Fibroblast of lung (primary cell): Measurements from ENCODE around the gene SLC17A3. TPM values are rescaled to one million over a fixed set of nuclear protein-coding genes. Genes with fewer than 3 reads are reported as not detected.
A peak's percentile ranks its signal among the peaks of the same experiment; 100 is the strongest.

Source experiments
- DNase-seq, 2 donors: peaks; one replicate each; pipeline versions ENCODE4 v3.0.0 to v3.0.0-alpha.2; 2010; ENCODE audit warnings: low read depth in 2 of 2
- H2AFZ ChIP-seq: 2 replicates; pipeline ENCODE4 v1.5.1; 2012; ENCODE audit warnings: low read length, control low read depth, inconsistent platforms
- H3K27ac ChIP-seq: 2 replicates; pipeline ENCODE4 v1.5.1; 2011; ENCODE audit warnings: low read length, control low read depth; ENCODE audit not compliant: insufficient read depth
- H3K27me3 ChIP-seq: 2 replicates; pipeline ENCODE4 v1.5.1; 2011; ENCODE audit warnings: mild to moderate bottlenecking, low read length; ENCODE audit not compliant: control insufficient read depth, insufficient read depth
- H3K36me3 ChIP-seq: 2 replicates; pipeline ENCODE4 v1.5.1; 2011; ENCODE audit warnings: low read length; ENCODE audit not compliant: control insufficient read depth, insufficient read depth
- H3K4me1 ChIP-seq: 2 replicates; pipeline ENCODE4 v1.5.1; 2011; ENCODE audit warnings: low read length; ENCODE audit not compliant: control insufficient read depth, insufficient read depth; ENCODE audit errors: extremely low read depth
- H3K4me2 ChIP-seq: 2 replicates; pipeline ENCODE4 v1.5.1; 2011; ENCODE audit warnings: low read length, control low read depth; ENCODE audit not compliant: insufficient read depth; ENCODE audit errors: extremely low read depth
- H3K4me3 ChIP-seq, 4 experiments: fragments of 200-600 bp in 1 of 4; sonication (generic) in 1 of 4; replicated peaks in 1 of 4; 2 replicates each; pipeline ENCODE4 v1.5.1; 2011 to 2016; ENCODE audit warnings: low read length in 4 of 4, low read depth in 3 of 4, mild to moderate bottlenecking in 3 of 4, control low read depth in 2 of 4, inconsistent platforms in 1 of 4, mixed read lengths in 1 of 4; ENCODE audit not compliant: insufficient read depth in 1 of 4; ENCODE audit errors: control extremely low read depth in 1 of 4
- H3K79me2 ChIP-seq: 2 replicates; pipeline ENCODE4 v1.5.1; 2012; ENCODE audit warnings: mild to moderate bottlenecking, low read length, inconsistent platforms; ENCODE audit not compliant: control insufficient read depth, insufficient read depth
- H3K9ac ChIP-seq: 2 replicates; pipeline ENCODE4 v1.5.1; 2011; ENCODE audit warnings: mild to moderate bottlenecking, low read length, control low read depth; ENCODE audit not compliant: insufficient read depth
- H3K9me3 ChIP-seq: 2 replicates; pipeline ENCODE4 v1.5.1; 2012; ENCODE audit warnings: low read depth, low read length; ENCODE audit not compliant: control insufficient read depth, insufficient read depth
- H4K20me1 ChIP-seq: 2 replicates; pipeline ENCODE4 v1.5.1; 2011; ENCODE audit warnings: low read length; ENCODE audit not compliant: control insufficient read depth, insufficient read depth; ENCODE audit errors: extremely low read depth
- EZH2 ChIP-seq: IDR thresholded peaks from 2 replicates; pipeline ENCODE4 v1.5.1; 2012; ENCODE audit warnings: low read length, control low read depth, mild to moderate bottlenecking; ENCODE audit errors: missing control alignments
- polyA minus RNA-seq: library from RNA; depleted of rRNA, polyadenylated mRNA; stranded (reverse); fragments of >200 nt; gene quantifications from 2 replicates; pipeline ENCODE4 v1.2.3, GENCODE V29; 2011; ENCODE audit warnings: low replicate concordance
- polyA plus RNA-seq, 2 donors: library from polyadenylated mRNA; depleted of rRNA in 1 of 2; stranded (reverse) in 1 of 2; unstranded in 1 of 2; fragments of >200 nt; gene quantifications; 2 replicates each; pipeline ENCODE4 v1.2.1, GENCODE V29; 2011 to 2012; ENCODE audit warnings: missing spikeins in 1 of 2
- total RNA-seq: library from RNA; depleted of rRNA; stranded (reverse); fragments of >200 nt; gene quantifications from 2 replicates; pipeline ENCODE4 v1.2.1, GENCODE V29; 2014
- TF ChIP-seq, protein P1 (sequence below), 2 donors: IDR thresholded peaks in 1 of 2; conservative IDR thresholded peaks in 1 of 2; 1 replicate in 1 of 2; 2 replicates in 1 of 2; pipeline ENCODE4 v1.5.1; 2011 to 2012; ENCODE audit warnings: low read length in 2 of 2, control low read depth in 1 of 2, inconsistent platforms in 1 of 2, low read depth in 1 of 2, mild to moderate bottlenecking in 1 of 2

The SLC17A3 gene, protein sequence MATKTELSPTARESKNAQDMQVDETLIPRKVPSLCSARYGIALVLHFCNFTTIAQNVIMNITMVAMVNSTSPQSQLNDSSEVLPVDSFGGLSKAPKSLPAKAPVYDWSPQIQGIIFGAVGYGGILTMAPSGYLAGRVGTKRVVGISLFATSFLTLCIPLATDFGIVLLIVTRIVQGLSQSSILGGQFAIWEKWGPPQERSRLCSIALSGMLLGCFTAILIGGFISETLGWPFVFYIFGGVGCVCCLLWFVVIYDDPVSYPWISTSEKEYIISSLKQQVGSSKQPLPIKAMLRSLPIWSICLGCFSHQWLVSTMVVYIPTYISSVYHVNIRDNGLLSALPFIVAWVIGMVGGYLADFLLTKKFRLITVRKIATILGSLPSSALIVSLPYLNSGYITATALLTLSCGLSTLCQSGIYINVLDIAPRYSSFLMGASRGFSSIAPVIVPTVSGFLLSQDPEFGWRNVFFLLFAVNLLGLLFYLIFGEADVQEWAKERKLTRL
- total RNA-seq = not detected in 2 replicates
- 0.06 TPM in 1 of 2 replicates, not detected in the other for polyA plus RNA-seq
- polyA plus RNA-seq (2012) = not detected in 2 replicates
- polyA minus RNA-seq = not detected in 2 replicates

DNA sequence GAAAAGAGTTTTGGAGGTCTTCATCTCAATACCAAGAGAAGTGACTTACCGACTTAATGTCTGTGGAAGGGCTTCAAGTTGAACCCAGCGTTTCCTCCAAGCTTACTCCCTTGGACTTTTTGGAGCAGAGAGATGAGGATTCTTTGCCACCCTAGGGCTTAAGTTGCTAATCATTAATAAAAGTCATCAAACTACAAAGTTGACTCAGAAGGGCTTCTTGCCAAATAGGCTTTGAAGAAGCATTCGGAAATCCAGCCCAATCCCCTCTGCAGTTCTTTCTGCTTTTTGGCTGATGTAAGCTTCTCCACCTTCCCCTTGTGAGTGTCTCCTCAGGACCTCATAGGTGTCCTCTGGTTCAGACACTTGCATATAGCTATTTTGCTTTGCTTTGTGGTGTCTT is at the start of gene SLC17A3:
Gene SLC17A3 (minus strand): TSS at position 126 of the 400 bp plus-strand sequence. CDS start 5,856 bp downstream, outside the sequence.
- no peak within 1 kb of the TSS for H3K4me2 ChIP-seq
- TF ChIP-seq, protein P1, sequence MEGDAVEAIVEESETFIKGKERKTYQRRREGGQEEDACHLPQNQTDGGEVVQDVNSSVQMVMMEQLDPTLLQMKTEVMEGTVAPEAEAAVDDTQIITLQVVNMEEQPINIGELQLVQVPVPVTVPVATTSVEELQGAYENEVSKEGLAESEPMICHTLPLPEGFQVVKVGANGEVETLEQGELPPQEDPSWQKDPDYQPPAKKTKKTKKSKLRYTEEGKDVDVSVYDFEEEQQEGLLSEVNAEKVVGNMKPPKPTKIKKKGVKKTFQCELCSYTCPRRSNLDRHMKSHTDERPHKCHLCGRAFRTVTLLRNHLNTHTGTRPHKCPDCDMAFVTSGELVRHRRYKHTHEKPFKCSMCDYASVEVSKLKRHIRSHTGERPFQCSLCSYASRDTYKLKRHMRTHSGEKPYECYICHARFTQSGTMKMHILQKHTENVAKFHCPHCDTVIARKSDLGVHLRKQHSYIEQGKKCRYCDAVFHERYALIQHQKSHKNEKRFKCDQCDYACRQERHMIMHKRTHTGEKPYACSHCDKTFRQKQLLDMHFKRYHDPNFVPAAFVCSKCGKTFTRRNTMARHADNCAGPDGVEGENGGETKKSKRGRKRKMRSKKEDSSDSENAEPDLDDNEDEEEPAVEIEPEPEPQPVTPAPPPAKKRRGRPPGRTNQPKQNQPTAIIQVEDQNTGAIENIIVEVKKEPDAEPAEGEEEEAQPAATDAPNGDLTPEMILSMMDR (conservative IDR thresholded peaks at IDR 0.05 in 1 of 2, IDR thresholded peaks at IDR 0.05 in 1 of 2; ENCODE audit: low read depth in 1 of 2, low read length in 2 of 2) = no peak
- TF ChIP-seq EZH2 = no peak
- no peaks in the 10 kb centered on the region for H3K79me2 ChIP-seq
- H3K9me3 ChIP-seq = no peaks in the 10 kb centered on the region
- H2AFZ ChIP-seq = no peak within 1 kb of the TSS
- DNase-seq = no peak
- no peak within 1 kb of the TSS for H3K27ac ChIP-seq
- H4K20me1 ChIP-seq = no peaks in the 10 kb centered on the region
- H3K4me1 ChIP-seq = no peaks in the 10 kb centered on the region
- H3K9ac ChIP-seq = no peak within 1 kb of the TSS
- peaks cover 4% of the 10 kb centered on the region for H3K27me3 ChIP-seq
- no peaks in the 10 kb centered on the region for H3K36me3 ChIP-seq
- no peak within 1 kb of the TSS for H3K4me3 ChIP-seq

DNA sequence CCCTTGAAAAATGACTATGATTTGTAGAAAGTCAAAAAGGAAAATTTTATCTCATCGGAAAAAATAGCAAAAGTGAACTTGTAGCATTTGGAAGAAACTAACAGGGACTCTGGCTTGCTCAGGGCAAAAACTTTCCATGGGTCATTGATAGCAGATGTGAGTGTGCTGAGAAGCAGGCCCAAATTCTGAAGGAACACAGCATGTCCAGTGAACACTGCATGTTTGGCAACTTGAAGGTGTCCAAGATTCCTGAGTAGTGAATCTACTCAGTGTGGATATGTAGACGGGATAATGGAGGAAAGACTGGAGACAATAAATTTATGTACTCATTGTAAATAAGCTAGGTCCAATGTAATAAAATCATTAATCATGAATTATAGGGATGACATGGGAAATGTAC is 48.3 kb upstream of the SLC17A3 start:
- TF ChIP-seq EZH2 = no peak
- TF ChIP-seq, protein P1 (conservative IDR thresholded peaks at IDR 0.05 in 1 of 2, IDR thresholded peaks at IDR 0.05 in 1 of 2; ENCODE audit: low read depth in 1 of 2, low read length in 2 of 2) = no peak
- no peak overlapping the region for H3K4me2 ChIP-seq

DNA sequence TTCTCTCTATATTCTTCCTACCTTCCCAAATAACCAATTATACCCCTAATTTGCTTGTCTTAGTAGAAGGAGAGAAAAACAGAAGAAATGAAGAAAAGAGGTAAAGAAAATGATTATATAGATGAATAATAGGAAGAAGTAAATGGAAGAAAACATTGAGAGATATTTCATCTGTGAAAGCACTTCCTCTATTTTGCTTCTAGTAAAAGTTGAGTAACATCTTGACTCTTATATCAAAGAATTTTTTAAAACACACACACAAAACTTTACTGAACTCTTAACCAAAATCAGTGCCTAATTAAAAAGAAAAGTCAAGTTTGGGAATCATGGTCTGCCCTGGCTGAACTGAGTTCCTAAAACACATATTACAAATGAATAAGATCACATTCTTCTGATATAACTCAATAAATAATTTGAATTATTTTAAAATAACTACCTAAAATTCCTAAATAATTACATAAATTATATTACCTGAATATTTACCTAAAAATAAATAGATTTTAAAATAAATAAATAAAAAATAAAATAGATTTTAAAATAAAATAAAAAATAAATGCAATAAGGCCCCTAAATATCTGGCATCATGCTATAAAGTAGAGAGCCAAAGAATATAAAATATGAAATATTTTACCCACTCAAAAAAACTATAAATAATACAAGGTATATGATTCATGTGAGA is 47.6 kb upstream of the SLC17A3 start:
- no peaks in the 10 kb centered on the region for H3K9me3 ChIP-seq
- no peak overlapping the region for H2AFZ ChIP-seq
- no peaks in the 10 kb centered on the region for H3K79me2 ChIP-seq
- no peak for DNase-seq
- no peak overlapping the region for H3K4me2 ChIP-seq
- no peaks in the 10 kb centered on the region for H3K36me3 ChIP-seq
- H3K9ac ChIP-seq = no peak overlapping the region
- no peaks in the 10 kb centered on the region for H3K27me3 ChIP-seq
- H3K4me1 ChIP-seq = no peaks in the 10 kb centered on the region
- no peaks in the 10 kb centered on the region for H4K20me1 ChIP-seq
- H3K4me3 ChIP-seq = no peak overlapping the region
- TF ChIP-seq, protein P1 (conservative IDR thresholded peaks at IDR 0.05 in 1 of 2, IDR thresholded peaks at IDR 0.05 in 1 of 2; ENCODE audit: low read depth in 1 of 2, low read length in 2 of 2) = no peak
- TF ChIP-seq EZH2 = no peak
- H3K27ac ChIP-seq = no peak overlapping the region

More for the DNA sequence above, 48.3 kb upstream of the SLC17A3 start:
- Histone ChIP-seq H3K27ac (no peak overlapping the region), H2AFZ (no peak overlapping the region), H3K27me3 (no peaks in the 10 kb centered on the region), H3K9me3 (no peaks in the 10 kb centered on the region), H3K79me2 (no peaks in the 10 kb centered on the region), H3K9ac (no peak overlapping the region), H4K20me1 (no peaks in the 10 kb centered on the region), H3K4me1 (no peaks in the 10 kb centered on the region), H3K4me3 (no peak overlapping the region), H3K36me3 (no peaks in the 10 kb centered on the region)
- DNase-seq = peak in 1 of 2 donors; percentile 17
